Fibroblast of lung (primary cell): ENCODE measurements around the gene FYN. TPM values are rescaled to one million over a fixed set of nuclear protein-coding genes. Genes with fewer than 3 reads are reported as not detected.
"Not testable (repeated sequence)": the region's sequence is repeated elsewhere in the genome, so short reads cannot be mapped to it uniquely, and the experiment has no call there.

Experiments used
- DNase-seq, 2 donors: peaks; one replicate each; pipeline versions ENCODE4 v3.0.0 to v3.0.0-alpha.2; 2010; ENCODE audit warnings: low read depth in 2 of 2
- H2AFZ ChIP-seq: 2 replicates; pipeline ENCODE4 v1.5.1; 2012; ENCODE audit warnings: low read length, control low read depth, inconsistent platforms
- H3K27ac ChIP-seq: 2 replicates; pipeline ENCODE4 v1.5.1; 2011; ENCODE audit warnings: low read length, control low read depth; ENCODE audit not compliant: insufficient read depth
- H3K27me3 ChIP-seq: 2 replicates; pipeline ENCODE4 v1.5.1; 2011; ENCODE audit warnings: mild to moderate bottlenecking, low read length; ENCODE audit not compliant: control insufficient read depth, insufficient read depth
- H3K36me3 ChIP-seq: 2 replicates; pipeline ENCODE4 v1.5.1; 2011; ENCODE audit warnings: low read length; ENCODE audit not compliant: control insufficient read depth, insufficient read depth
- H3K4me1 ChIP-seq: 2 replicates; pipeline ENCODE4 v1.5.1; 2011; ENCODE audit warnings: low read length; ENCODE audit not compliant: control insufficient read depth, insufficient read depth; ENCODE audit errors: extremely low read depth
- H3K4me2 ChIP-seq: 2 replicates; pipeline ENCODE4 v1.5.1; 2011; ENCODE audit warnings: low read length, control low read depth; ENCODE audit not compliant: insufficient read depth; ENCODE audit errors: extremely low read depth
- H3K4me3 ChIP-seq, 4 experiments: fragments of 200-600 bp in 1 of 4; sonication (generic) in 1 of 4; replicated peaks in 1 of 4; 2 replicates each; pipeline ENCODE4 v1.5.1; 2011 to 2016; ENCODE audit warnings: low read length in 4 of 4, low read depth in 3 of 4, mild to moderate bottlenecking in 3 of 4, control low read depth in 2 of 4, inconsistent platforms in 1 of 4, mixed read lengths in 1 of 4; ENCODE audit not compliant: insufficient read depth in 1 of 4; ENCODE audit errors: control extremely low read depth in 1 of 4
- H3K79me2 ChIP-seq: 2 replicates; pipeline ENCODE4 v1.5.1; 2012; ENCODE audit warnings: mild to moderate bottlenecking, low read length, inconsistent platforms; ENCODE audit not compliant: control insufficient read depth, insufficient read depth
- H3K9ac ChIP-seq: 2 replicates; pipeline ENCODE4 v1.5.1; 2011; ENCODE audit warnings: mild to moderate bottlenecking, low read length, control low read depth; ENCODE audit not compliant: insufficient read depth
- H3K9me3 ChIP-seq: 2 replicates; pipeline ENCODE4 v1.5.1; 2012; ENCODE audit warnings: low read depth, low read length; ENCODE audit not compliant: control insufficient read depth, insufficient read depth
- H4K20me1 ChIP-seq: 2 replicates; pipeline ENCODE4 v1.5.1; 2011; ENCODE audit warnings: low read length; ENCODE audit not compliant: control insufficient read depth, insufficient read depth; ENCODE audit errors: extremely low read depth
- EZH2 ChIP-seq: IDR thresholded peaks from 2 replicates; pipeline ENCODE4 v1.5.1; 2012; ENCODE audit warnings: low read length, control low read depth, mild to moderate bottlenecking; ENCODE audit errors: missing control alignments
- polyA plus RNA-seq, 2 donors: library from polyadenylated mRNA; depleted of rRNA in 1 of 2; stranded (reverse) in 1 of 2; unstranded in 1 of 2; fragments of >200 nt; gene quantifications; 2 replicates each; pipeline ENCODE4 v1.2.1, GENCODE V29; 2011 to 2012; ENCODE audit warnings: missing spikeins in 1 of 2
- total RNA-seq: library from RNA; depleted of rRNA; stranded (reverse); fragments of >200 nt; gene quantifications from 2 replicates; pipeline ENCODE4 v1.2.1, GENCODE V29; 2014
- TF ChIP-seq, protein P1 (sequence below), 2 donors: IDR thresholded peaks in 1 of 2; conservative IDR thresholded peaks in 1 of 2; 1 replicate in 1 of 2; 2 replicates in 1 of 2; pipeline ENCODE4 v1.5.1; 2011 to 2012; ENCODE audit warnings: low read length in 2 of 2, control low read depth in 1 of 2, inconsistent platforms in 1 of 2, low read depth in 1 of 2, mild to moderate bottlenecking in 1 of 2

FYN gene
- total and polyA plus RNA-seq, 2 donors (not counting 1 experiment from before 2014, with no cell fraction given), result 64.7 TPM

DNA sequence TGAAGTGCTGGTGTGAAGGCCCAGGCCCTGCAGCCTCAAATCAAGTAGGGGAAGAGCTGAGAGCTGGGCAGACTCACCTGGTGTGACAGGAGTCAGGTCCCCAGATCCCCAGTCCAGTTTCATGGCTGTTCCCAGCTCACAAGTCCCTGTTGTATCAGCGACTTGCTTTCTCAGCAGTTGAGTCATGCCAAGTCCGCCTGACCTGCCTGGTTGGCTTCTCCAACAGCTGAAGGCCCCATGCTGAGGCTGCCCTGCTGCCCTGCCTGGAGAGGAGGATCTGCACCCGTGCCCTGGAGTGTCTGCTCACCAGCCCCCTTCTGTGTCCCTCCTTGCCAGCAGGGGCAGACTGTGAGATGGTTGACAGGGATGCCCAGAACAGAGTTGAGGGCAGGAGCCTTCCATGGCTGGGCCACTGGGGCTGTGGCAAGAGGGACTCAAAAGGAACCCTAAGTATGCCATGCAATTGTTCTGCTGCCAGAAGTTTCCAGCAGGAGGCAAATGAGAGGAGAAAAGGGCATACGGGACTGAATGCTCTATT lies 228.3 kb downstream of the FYN start:
- TF ChIP-seq EZH2, result no peak
- TF ChIP-seq, protein P1, sequence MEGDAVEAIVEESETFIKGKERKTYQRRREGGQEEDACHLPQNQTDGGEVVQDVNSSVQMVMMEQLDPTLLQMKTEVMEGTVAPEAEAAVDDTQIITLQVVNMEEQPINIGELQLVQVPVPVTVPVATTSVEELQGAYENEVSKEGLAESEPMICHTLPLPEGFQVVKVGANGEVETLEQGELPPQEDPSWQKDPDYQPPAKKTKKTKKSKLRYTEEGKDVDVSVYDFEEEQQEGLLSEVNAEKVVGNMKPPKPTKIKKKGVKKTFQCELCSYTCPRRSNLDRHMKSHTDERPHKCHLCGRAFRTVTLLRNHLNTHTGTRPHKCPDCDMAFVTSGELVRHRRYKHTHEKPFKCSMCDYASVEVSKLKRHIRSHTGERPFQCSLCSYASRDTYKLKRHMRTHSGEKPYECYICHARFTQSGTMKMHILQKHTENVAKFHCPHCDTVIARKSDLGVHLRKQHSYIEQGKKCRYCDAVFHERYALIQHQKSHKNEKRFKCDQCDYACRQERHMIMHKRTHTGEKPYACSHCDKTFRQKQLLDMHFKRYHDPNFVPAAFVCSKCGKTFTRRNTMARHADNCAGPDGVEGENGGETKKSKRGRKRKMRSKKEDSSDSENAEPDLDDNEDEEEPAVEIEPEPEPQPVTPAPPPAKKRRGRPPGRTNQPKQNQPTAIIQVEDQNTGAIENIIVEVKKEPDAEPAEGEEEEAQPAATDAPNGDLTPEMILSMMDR (conservative IDR thresholded peaks at IDR 0.05 in 1 of 2, IDR thresholded peaks at IDR 0.05 in 1 of 2; ENCODE audit: low read depth in 1 of 2, low read length in 2 of 2), result no peak
- H3K4me1 ChIP-seq, result peaks cover 3% of the 10 kb centered on the region
- no peak overlapping the region for H2AFZ ChIP-seq
- no peak overlapping the region for H3K27ac ChIP-seq
- no peaks in the 10 kb centered on the region for H4K20me1 ChIP-seq
- no peaks in the 10 kb centered on the region for H3K9me3 ChIP-seq
- H3K79me2 ChIP-seq, result no peaks in the 10 kb centered on the region
- no peaks in the 10 kb centered on the region for H3K36me3 ChIP-seq
- no peak for DNase-seq
- H3K4me2 ChIP-seq, result no peak overlapping the region
- no peaks in the 10 kb centered on the region for H3K27me3 ChIP-seq
- no peak overlapping the region for H3K4me3 ChIP-seq
- H3K9ac ChIP-seq, result no peak overlapping the region

DNA sequence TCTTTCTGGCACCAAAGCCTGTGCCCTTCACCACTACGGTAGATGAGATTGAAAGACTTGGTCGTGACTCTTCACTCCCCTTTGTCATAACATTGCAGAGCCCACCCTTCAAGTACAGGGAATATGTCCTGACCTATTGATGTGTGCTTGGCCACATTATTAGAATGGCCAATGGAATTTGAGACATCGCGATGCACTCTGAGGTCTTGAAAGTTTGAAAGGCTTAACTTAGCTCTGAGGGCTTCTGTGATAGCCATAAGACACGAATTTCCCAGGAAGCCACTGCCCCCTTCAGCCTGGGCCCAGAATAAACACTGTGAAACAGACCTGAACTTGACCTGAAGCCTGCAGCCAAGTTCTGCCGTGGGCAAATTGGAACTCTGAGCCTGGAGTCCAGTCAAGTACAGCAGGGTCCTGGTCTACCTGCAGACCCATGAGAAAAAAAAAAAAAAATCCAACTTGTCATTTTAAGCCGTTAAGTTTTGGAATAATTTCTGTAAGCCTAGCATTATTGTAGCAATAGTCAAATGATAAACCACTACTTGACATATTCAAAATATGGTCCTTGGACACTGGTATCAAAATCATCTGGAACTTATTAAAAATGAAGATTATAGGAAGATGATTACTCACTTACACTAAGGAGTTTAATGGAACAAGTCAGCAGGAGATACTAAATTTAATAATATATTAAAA lies 230.6 kb downstream of the FYN start:
- no peaks in the 10 kb centered on the region for H4K20me1 ChIP-seq
- H3K9ac ChIP-seq, result no peak overlapping the region
- no peak overlapping the region for H3K27ac ChIP-seq
- H3K9me3 ChIP-seq, result no peaks in the 10 kb centered on the region
- no peaks in the 10 kb centered on the region for H3K36me3 ChIP-seq
- H3K27me3 ChIP-seq, result no peaks in the 10 kb centered on the region
- peak; percentile 56 to 84 for DNase-seq
- H3K79me2 ChIP-seq, result no peaks in the 10 kb centered on the region
- no peak overlapping the region for H3K4me3 ChIP-seq
- H3K4me2 ChIP-seq, result no peak overlapping the region
- H3K4me1 ChIP-seq, result peaks cover 3% of the 10 kb centered on the region
- TF ChIP-seq, protein P1 (conservative IDR thresholded peaks at IDR 0.05 in 1 of 2, IDR thresholded peaks at IDR 0.05 in 1 of 2; ENCODE audit: low read depth in 1 of 2, low read length in 2 of 2), result peak; percentile 83 to 85
- TF ChIP-seq EZH2, result no peak
- peak overlapping the region; percentile 75 for H2AFZ ChIP-seq

DNA sequence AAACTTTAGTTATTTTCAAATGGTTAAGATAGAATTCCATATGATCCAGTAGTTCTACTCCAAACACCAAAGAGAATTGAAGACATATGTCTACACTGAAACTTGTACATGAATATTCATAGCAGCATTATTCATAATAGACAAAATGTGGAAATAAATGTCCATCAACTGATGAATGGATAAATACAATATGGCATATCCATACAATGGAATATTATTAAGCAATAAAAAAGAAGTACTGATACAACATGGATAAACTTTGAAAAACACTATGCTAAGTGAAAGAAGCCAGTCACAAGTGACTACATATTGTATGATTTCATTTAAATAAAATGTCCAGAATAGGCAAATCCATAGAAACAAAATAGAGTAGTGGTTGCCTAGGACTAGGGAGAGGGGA lies 234.0 kb downstream of the FYN start:
- H3K27me3 ChIP-seq, result no peaks in the 10 kb centered on the region
- no peaks in the 10 kb centered on the region for H4K20me1 ChIP-seq
- no peak overlapping the region for H3K4me3 ChIP-seq
- no peaks in the 10 kb centered on the region for H3K9me3 ChIP-seq
- peaks cover 3% of the 10 kb centered on the region for H3K4me1 ChIP-seq
- no peak for TF ChIP-seq EZH2
- TF ChIP-seq, protein P1 (conservative IDR thresholded peaks at IDR 0.05 in 1 of 2, IDR thresholded peaks at IDR 0.05 in 1 of 2; ENCODE audit: low read depth in 1 of 2, low read length in 2 of 2), result no peak
- H3K9ac ChIP-seq, result no peak overlapping the region
- no peaks in the 10 kb centered on the region for H3K36me3 ChIP-seq
- H3K79me2 ChIP-seq, result no peaks in the 10 kb centered on the region
- no peak overlapping the region for H3K4me2 ChIP-seq
- DNase-seq, result no peak
- no peak overlapping the region for H2AFZ ChIP-seq
- H3K27ac ChIP-seq, result no peak overlapping the region

DNA sequence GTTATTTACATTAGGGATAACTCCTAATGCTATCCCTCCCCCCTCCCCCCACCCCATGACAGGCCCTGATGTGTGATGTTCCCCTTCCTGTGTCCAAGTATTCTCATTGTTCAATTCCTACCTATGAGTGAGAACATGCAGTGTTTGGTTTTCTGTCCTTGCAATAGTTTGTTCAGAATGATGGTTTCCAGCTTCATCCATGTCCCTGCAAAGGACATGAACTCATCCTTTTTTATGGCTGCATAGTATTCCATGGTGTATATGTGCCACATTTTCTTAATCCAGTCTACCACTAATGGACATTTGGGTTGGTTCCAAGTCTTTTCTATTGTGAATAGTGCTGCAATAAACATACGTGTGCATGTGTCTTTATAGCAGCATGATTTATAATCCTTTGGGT lies 238.3 kb downstream of the FYN start:
- DNase-seq, H3K9me3 ChIP-seq, H3K9ac ChIP-seq: not testable (repeated sequence)

More for the DNA sequence above, 238.3 kb downstream of the FYN start:
- H2AFZ ChIP-seq, H3K27me3 ChIP-seq, H3K79me2 ChIP-seq, H3K4me1 ChIP-seq, H3K36me3 ChIP-seq, H4K20me1 ChIP-seq, H3K4me2 ChIP-seq, H3K27ac ChIP-seq, H3K4me3 ChIP-seq: not testable (repeated sequence)
